Mesodermal cell (in vitro differentiated cells): ENCODE data around the gene KRT17.

Experiments used
- H3K27ac ChIP-seq: 2 replicates; pipeline ENCODE4 v1.7.0; 2013; ENCODE audit warnings: mild to moderate bottlenecking, low read depth, low read length, moderate library complexity; ENCODE audit not compliant: severe bottlenecking
- H3K36me3 ChIP-seq: 2 replicates; pipeline ENCODE4 v1.7.1; 2013; ENCODE audit warnings: mild to moderate bottlenecking, low read length, moderate library complexity; ENCODE audit not compliant: control insufficient read depth, insufficient read depth
- H3K4me1 ChIP-seq: one replicate; pipeline ENCODE4 v1.7.1; 2013; ENCODE audit warnings: mild to moderate bottlenecking, low read length; ENCODE audit not compliant: insufficient read depth, control insufficient read depth, poor library complexity, severe bottlenecking
- H3K4me3 ChIP-seq: 2 replicates; pipeline ENCODE4 v1.7.0; 2013; ENCODE audit warnings: low read length, control low read depth, mild to moderate bottlenecking; ENCODE audit not compliant: insufficient read depth, poor library complexity, severe bottlenecking; ENCODE audit errors: extremely low read depth
- H3K9me3 ChIP-seq: 2 replicates; pipeline ENCODE4 v1.7.1; 2013; ENCODE audit warnings: mild to moderate bottlenecking, low read length, moderate library complexity; ENCODE audit not compliant: control insufficient read depth
- WGBS, 2 experiments: methylation state at CpG; one replicate each; pipeline ENCODE4 v1.1.5; 2013; ENCODE audit warnings: missing lambda C conversion rate in 2 of 2; ENCODE audit not compliant: insufficient coverage in 2 of 2; 5-methylcytosine and 5-hydroxymethylcytosine counted together

Gene KRT17

GRCh38 chr17:41660221-41660711, 35.9 kb upstream of the KRT17 start:
- 80 to 88% methylated on average over 6 of the region's 8 CpGs for WGBS, 2 experiments
- no peak overlapping the region for H3K27ac ChIP-seq
- no peaks in the 10 kb centered on the region for H3K9me3 ChIP-seq
- H3K4me1 ChIP-seq, result peaks cover 4% of the 10 kb centered on the region
- H3K36me3 ChIP-seq, result no peaks in the 10 kb centered on the region
- H3K4me3 ChIP-seq, result no peak overlapping the region

DNA sequence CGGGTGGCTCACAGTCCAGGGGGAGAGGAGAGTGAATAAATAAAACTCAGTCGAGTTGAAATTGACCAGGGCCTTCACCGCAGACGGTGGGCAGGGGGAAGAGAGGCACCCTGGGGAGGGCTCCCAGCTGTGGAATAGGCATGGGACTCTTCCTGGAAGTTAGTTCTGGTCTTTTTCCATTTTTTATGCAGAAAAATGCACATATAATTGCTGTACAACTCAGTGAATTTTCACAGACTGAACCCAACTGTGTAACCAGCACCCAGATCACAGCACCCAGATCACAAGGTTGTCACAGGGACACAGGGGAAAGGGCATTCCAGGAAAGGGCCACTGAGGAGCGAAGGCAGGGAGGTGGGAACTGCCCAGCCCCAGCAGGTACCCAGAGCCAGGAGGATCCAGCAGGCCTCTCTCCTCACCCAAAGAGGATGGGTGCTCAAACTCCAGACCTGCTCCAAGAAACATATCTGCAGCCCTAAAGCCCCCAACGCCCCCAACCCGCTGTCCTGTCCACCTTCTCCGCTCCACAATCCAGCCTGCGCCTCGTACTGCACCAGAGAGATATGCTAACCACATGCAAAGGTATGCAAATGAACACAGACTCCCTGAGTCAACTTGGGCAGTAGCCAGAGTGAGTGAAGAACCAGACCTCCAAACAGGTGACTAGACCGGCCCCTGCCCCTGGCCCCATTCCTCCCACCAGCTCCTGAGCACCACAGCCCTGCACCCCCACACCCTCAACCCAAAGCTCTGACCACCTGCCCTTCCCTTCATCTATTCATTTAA, 35.2 kb upstream of the KRT17 start:
- H3K9me3 ChIP-seq, result no peaks in the 10 kb centered on the region
- H3K4me1 ChIP-seq, result peaks cover 4% of the 10 kb centered on the region
- no peak overlapping the region for H3K4me3 ChIP-seq
- WGBS, 2 experiments, result 86 to 88% methylated on average over 8 to 10 of the region's 11 CpGs
- H3K27ac ChIP-seq, result no peak overlapping the region
- no peaks in the 10 kb centered on the region for H3K36me3 ChIP-seq

DNA sequence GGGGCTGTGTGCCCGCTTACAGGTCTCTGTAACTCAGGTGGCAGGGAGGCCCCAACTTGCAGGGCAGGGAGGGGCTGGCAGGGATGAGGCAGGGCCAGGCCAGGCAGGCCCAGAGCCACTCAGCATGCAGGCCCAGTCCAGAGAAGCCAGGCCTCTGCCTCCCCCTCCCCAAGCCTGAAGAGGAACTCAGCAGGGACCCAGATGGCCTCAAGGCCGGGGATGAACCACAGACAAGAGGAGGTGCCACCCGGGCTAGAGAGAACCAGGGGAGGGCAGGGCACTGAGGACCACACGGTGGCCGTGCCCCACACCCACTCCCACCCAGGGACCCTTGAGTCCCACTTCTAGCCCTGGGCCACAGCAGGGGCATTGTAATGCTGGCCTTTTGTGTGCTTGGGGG, 34.5 kb upstream of the KRT17 start:
- no peak overlapping the region for H3K4me3 ChIP-seq
- H3K4me1 ChIP-seq, result peaks cover 4% of the 10 kb centered on the region
- no peak overlapping the region for H3K27ac ChIP-seq
- WGBS, 2 experiments, result 63 to 90% methylated on average over 3 to 5 of the region's 5 CpGs
- H3K36me3 ChIP-seq, result no peaks in the 10 kb centered on the region
- no peaks in the 10 kb centered on the region for H3K9me3 ChIP-seq

- WGBS, 2 experiments, result 94 to 96% methylated on average over 10 to 12 of the region's 12 CpGs
Measured at GRCh38 chr17:41657936-41658335, 33.6 kb upstream of the KRT17 start.

DNA sequence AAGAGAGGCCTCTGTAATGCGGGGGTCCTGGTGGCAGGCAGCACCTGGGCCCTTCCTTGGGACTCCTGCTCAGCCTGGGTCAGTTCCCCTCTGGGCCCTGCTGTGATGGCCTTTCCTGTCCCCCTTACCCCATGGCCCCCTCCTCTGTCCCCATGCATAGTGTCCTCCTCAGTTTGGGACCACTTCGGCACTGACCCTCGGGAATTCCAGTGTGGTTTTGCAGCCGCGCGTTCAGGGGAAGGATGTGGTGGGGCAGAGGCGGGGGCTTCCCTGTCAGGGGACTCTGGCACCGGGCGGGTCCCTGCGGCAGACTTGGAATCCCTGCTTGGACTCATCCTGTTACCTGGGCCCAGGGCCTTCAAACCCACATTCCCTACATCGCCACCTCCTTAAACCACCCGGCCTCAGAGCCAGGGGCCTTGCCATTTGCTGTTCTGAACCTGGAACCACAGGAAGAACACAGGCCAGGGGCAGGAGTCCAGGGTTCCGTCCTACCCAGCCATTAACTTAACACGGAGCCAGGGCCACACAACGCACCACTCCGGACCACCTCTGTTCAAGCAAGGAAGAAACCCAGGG, 32.9 kb upstream of the KRT17 start:
- Histone ChIP-seq H3K9me3 (no peaks in the 10 kb centered on the region), H3K27ac (no peak overlapping the region), H3K36me3 (no peaks in the 10 kb centered on the region), H3K4me3 (no peak overlapping the region), H3K4me1 (peaks cover 4% of the 10 kb centered on the region)
- WGBS, 2 experiments, result 95 to 97% methylated on average over 11 to 13 of the region's 16 CpGs

More at GRCh38 chr17:41657936-41658335, 33.6 kb upstream of the KRT17 start:
- H3K4me3 ChIP-seq, result no peak overlapping the region
- no peak overlapping the region for H3K27ac ChIP-seq
- H3K4me1 ChIP-seq, result peaks cover 4% of the 10 kb centered on the region
- H3K36me3 ChIP-seq, result no peaks in the 10 kb centered on the region
- no peaks in the 10 kb centered on the region for H3K9me3 ChIP-seq

DNA sequence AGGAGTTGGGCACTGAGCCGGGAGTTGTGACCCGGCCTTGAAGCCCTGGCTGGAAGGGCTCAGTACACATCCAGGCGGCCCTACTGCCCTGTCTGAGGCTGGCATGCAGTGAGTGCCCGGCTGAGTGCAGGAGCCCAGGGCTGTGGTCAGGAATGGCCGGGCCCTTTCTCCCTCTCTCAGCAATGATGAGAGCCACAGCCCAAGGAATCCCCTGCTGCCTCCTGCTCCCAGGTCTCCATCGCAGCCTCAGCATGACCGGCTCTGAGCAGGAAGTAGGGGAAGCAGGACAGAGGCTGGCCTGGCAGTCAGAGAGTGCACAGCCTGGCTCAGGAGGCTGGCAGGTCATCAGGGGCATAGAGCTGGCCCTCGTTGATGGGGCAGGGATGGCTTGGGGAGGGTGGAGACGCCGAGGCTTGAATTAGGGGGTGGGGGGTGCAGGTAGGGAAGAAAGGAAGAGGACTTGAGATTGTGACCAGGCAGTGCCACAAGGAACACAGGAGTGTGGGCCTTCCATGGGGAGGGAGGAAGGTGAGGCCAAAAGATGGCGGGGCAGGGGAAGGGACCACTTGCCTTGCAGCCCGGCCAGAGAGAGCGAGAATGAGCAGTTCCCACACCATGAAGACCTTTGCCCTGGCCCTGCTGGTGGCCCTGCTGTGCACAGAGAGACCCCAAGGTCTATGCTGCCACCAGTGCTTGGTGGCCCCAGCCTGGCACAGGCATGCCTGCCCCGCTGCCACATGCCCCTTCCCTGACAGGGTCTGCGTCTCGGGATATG, 32.1 kb upstream of the KRT17 start:
- H3K27ac ChIP-seq, result no peak overlapping the region
- 94 to 95% methylated on average over 12 to 14 of the region's 16 CpGs for WGBS, 2 experiments

GRCh38 chr17:41655611-41656111, 31.3 kb upstream of the KRT17 start:
- no peaks in the 10 kb centered on the region for H3K9me3 ChIP-seq
- H3K36me3 ChIP-seq, result no peaks in the 10 kb centered on the region
- peaks cover 4% of the 10 kb centered on the region for H3K4me1 ChIP-seq
- no peak overlapping the region for H3K27ac ChIP-seq
- 39 to 50% methylated on average over 10 to 15 of the region's 18 CpGs for WGBS, 2 experiments
- H3K4me3 ChIP-seq, result no peak overlapping the region

More for the DNA sequence above, 32.1 kb upstream of the KRT17 start:
- Histone ChIP-seq H3K4me1 (peaks cover 4% of the 10 kb centered on the region), H3K36me3 (no peaks in the 10 kb centered on the region), H3K4me3 (no peak overlapping the region), H3K9me3 (no peaks in the 10 kb centered on the region)

DNA sequence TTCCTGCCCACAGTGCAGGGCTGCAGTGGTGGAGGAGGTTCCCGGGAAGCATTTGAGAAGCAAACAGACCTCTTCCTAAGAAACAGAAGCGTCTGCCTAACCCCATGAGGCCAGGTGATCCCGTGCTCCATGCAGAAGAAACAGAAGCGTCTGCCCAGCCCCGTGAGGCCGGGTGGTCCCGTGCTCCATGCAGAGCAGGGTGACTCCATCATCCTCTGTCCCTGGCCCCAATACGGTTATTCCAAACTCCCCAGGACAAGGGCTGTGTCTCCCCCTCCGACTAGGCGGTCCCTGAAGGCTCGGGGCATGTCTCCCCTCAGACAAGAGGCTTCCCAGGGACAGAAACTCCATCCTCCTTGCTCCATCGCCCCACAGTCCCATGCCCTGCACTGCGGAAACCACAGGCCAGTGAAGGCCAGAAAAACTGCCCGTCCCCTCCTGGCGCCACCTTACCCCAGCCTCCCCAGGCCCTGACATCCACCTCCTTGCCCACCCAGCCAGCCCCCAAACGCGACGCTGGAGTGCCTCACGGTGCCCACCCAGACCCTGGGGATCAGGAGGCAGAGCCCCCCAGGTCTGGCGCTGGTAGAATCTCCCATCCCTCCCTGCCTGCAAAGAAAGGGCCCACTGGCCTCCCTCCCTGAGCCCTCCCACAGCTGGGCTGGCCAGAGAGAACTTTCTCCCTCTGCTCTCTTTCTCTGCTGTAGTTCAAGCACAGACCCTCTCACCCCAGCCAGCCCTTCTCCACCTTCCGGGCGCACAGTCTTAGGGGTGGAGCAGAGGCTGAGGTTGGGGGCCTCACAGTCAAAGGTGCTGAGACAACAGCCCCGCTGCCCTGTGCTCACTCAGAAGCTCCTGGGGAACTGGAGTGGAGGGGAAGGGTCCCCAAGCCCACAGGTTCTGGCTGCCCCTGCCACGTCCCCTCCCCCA, 30.6 kb upstream of the KRT17 start:
- H3K36me3 ChIP-seq, result no peaks in the 10 kb centered on the region
- WGBS, 2 experiments, result 86 to 96% methylated on average over 14 to 19 of the region's 24 CpGs
- no peaks in the 10 kb centered on the region for H3K9me3 ChIP-seq
- H3K4me1 ChIP-seq, result peaks cover 4% of the 10 kb centered on the region
- no peak overlapping the region for H3K4me3 ChIP-seq
- H3K27ac ChIP-seq, result no peak overlapping the region

DNA sequence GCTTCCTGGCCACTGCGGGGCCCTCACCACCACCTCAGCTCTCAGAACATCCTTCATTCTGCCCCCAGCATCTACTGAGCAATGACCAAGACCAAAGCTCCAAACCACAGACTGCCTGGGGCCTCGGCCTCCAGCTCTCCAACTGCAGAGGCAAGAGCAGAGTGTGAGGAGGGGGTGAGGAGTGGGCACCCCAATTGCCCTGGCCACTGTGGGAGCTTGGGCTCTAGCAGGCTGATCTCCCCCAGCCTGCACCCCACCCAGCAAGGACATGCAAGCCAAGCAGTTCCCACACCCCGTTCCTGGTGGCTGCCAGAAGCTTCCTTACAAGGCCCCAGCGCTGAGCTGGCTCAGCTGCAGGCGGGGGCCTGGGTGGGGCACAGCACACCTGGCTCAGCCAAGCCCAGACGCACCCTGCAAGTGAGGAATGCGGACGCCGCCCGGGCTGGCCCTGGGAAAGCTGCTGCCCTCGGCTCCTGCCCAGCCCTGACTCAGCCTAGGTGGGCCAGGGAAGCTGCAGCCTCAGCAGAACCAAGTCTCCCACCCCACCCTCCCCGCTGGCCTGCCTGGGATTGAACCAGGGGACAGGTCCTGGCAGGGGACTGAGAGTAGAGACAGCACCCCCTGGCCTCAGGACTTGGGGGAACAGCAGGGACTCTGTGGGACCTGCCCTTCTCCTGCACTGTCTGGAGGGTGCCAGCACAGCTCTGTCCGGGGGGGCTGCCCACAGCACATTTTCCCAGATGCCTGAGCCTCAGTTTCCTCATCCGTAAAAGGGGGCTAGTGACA, 29.7 kb upstream of the KRT17 start:
- Histone ChIP-seq H3K4me1 (peaks cover 4% of the 10 kb centered on the region), H3K27ac (no peak overlapping the region)
- WGBS, 2 experiments, result 91 to 92% methylated on average over 6 to 12 of the region's 14 CpGs

More for the DNA sequence above, 29.7 kb upstream of the KRT17 start:
- H3K36me3 ChIP-seq, result no peaks in the 10 kb centered on the region
- H3K9me3 ChIP-seq, result no peaks in the 10 kb centered on the region
- H3K4me3 ChIP-seq, result no peak overlapping the region
